HEK293 (cell line): Measurements from ENCODE around the gene TCF7.

Source experiments
- GLIS2 ChIP-seq: fragments of 450-650 bp; formaldehyde crosslinking; IDR thresholded peaks from 2 replicates; pipeline ENCODE4 v1.5.1; 2016; ENCODE audit warnings: missing biosample characterization, missing genetic modification characterization
- REPIN1 ChIP-seq: fragments of 450-650 bp; formaldehyde crosslinking; IDR thresholded peaks from 2 replicates; pipeline ENCODE4 v1.5.1; 2017; ENCODE audit warnings: missing biosample characterization, missing genetic modification characterization, low read depth
- SETDB1 ChIP-seq: IDR thresholded peaks from one replicate; pipeline ENCODE4 v1.6.1; 2017; ENCODE audit warnings: mild to moderate bottlenecking, low read length, moderate library complexity, mixed read lengths; ENCODE audit not compliant: insufficient read length
- WT1 ChIP-seq: fragments of 450-650 bp; formaldehyde crosslinking; IDR thresholded peaks from 2 replicates; pipeline ENCODE4 v1.5.1; 2016; ENCODE audit warnings: missing biosample characterization, missing genetic modification characterization
- ZBTB20 ChIP-seq: fragments of 450-650 bp; formaldehyde crosslinking; IDR thresholded peaks from 2 replicates; pipeline ENCODE4 v1.5.1; 2016; ENCODE audit warnings: missing biosample characterization, missing genetic modification characterization
- ZBTB7A ChIP-seq: fragments of 450-650 bp; formaldehyde crosslinking; IDR thresholded peaks from 2 replicates; pipeline ENCODE4 v1.5.1; 2016; ENCODE audit warnings: low read depth, missing biosample characterization, missing genetic modification characterization
- ZEB2 ChIP-seq: fragments of 450-650 bp; formaldehyde crosslinking; IDR thresholded peaks from 2 replicates; pipeline ENCODE4 v1.5.1; 2016; ENCODE audit warnings: missing biosample characterization, missing genetic modification characterization
- ZIC2 ChIP-seq: fragments of 450-650 bp; formaldehyde crosslinking; IDR thresholded peaks from 2 replicates; pipeline ENCODE4 v1.5.1; 2016; ENCODE audit warnings: missing biosample characterization, missing genetic modification characterization
- ZNF121 ChIP-seq: fragments of 450-650 bp; formaldehyde crosslinking; IDR thresholded peaks from 2 replicates; pipeline ENCODE4 v1.5.1; 2016; ENCODE audit warnings: missing biosample characterization, missing genetic modification characterization
- ZNF132 ChIP-seq: fragments of 450-650 bp; formaldehyde crosslinking; IDR thresholded peaks from 2 replicates; pipeline ENCODE4 v1.5.1; 2017; ENCODE audit warnings: missing biosample characterization, missing genetic modification characterization, borderline replicate concordance
- ZNF148 ChIP-seq: fragments of 450-650 bp; formaldehyde crosslinking; IDR thresholded peaks from 2 replicates; pipeline ENCODE4 v1.5.0; 2017; ENCODE audit warnings: missing biosample characterization, missing genetic modification characterization, borderline replicate concordance
- ZNF157 ChIP-seq: fragments of 450-650 bp; formaldehyde crosslinking; IDR thresholded peaks from 2 replicates; pipeline ENCODE4 v1.5.1; 2016; ENCODE audit warnings: missing biosample characterization, missing genetic modification characterization
- ZNF184 ChIP-seq: fragments of 450-650 bp; IDR thresholded peaks from 2 replicates; pipeline ENCODE4 v1.5.1; 2018; ENCODE audit warnings: missing biosample characterization, mild to moderate bottlenecking, missing genetic modification characterization
- ZNF221 ChIP-seq: fragments of 450-650 bp; formaldehyde crosslinking; IDR thresholded peaks from 2 replicates; pipeline ENCODE4 v1.5.1; 2017; ENCODE audit warnings: missing biosample characterization, missing genetic modification characterization, borderline replicate concordance
- ZNF239 ChIP-seq: fragments of 450-650 bp; formaldehyde crosslinking; IDR thresholded peaks from 2 replicates; pipeline ENCODE4 v1.5.1; 2016; ENCODE audit warnings: missing biosample characterization, missing genetic modification characterization
- ZNF335 ChIP-seq: fragments of 450-650 bp; formaldehyde crosslinking; conservative IDR thresholded peaks from 2 replicates; pipeline ENCODE4 v1.5.1; 2016; ENCODE audit warnings: missing biosample characterization, missing genetic modification characterization
- ZNF350 ChIP-seq: fragments of 450-650 bp; formaldehyde crosslinking; IDR thresholded peaks from 2 replicates; pipeline ENCODE4 v1.5.0; 2017; ENCODE audit warnings: missing biosample characterization, mild to moderate bottlenecking, missing genetic modification characterization
- ZNF354C ChIP-seq: fragments of 450-650 bp; formaldehyde crosslinking; IDR thresholded peaks from 2 replicates; pipeline ENCODE4 v1.5.1; 2016; ENCODE audit warnings: missing biosample characterization, missing genetic modification characterization, low read depth, borderline replicate concordance
- ZNF391 ChIP-seq: fragments of 450-650 bp; formaldehyde crosslinking; IDR thresholded peaks from 2 replicates; pipeline ENCODE4 v1.5.1; 2016; ENCODE audit warnings: low read depth, missing biosample characterization, missing genetic modification characterization, borderline replicate concordance
- ZNF423 ChIP-seq: fragments of 450-650 bp; formaldehyde crosslinking; IDR thresholded peaks from 2 replicates; pipeline ENCODE4 v1.5.1; 2016; ENCODE audit warnings: missing biosample characterization, missing genetic modification characterization
- ZNF629 ChIP-seq: fragments of 450-650 bp; formaldehyde crosslinking; IDR thresholded peaks from 2 replicates; pipeline ENCODE4 v1.5.1; 2017; ENCODE audit warnings: missing biosample characterization, missing genetic modification characterization
- ZNF677 ChIP-seq: fragments of 450-650 bp; IDR thresholded peaks from 2 replicates; pipeline ENCODE4 v1.5.0; 2018; ENCODE audit warnings: missing biosample characterization, mild to moderate bottlenecking, missing genetic modification characterization, moderate library complexity
- ZNF692 ChIP-seq: fragments of 450-650 bp; formaldehyde crosslinking; IDR thresholded peaks from 2 replicates; pipeline ENCODE4 v1.5.1; 2016; ENCODE audit warnings: missing biosample characterization, missing genetic modification characterization
- ZXDB ChIP-seq: fragments of 450-650 bp; formaldehyde crosslinking; IDR thresholded peaks from 2 replicates; pipeline ENCODE4 v1.5.1; 2016; ENCODE audit warnings: missing biosample characterization, missing genetic modification characterization
- TF ChIP-seq, protein P1 (sequence below): fragments of 450-650 bp; formaldehyde crosslinking; IDR thresholded peaks from 2 replicates; pipeline ENCODE4 v1.5.1; 2016; ENCODE audit warnings: missing biosample characterization, missing genetic modification characterization, borderline replicate concordance
- TF ChIP-seq, protein P2 (sequence below): fragments of 450-650 bp; formaldehyde crosslinking; IDR thresholded peaks from 2 replicates; pipeline ENCODE4 v1.5.1; 2016; ENCODE audit warnings: missing biosample characterization, missing genetic modification characterization
- TF ChIP-seq, protein P3 (sequence below): fragments of 450-650 bp; formaldehyde crosslinking; IDR thresholded peaks from 2 replicates; pipeline ENCODE4 v1.5.1; 2016; ENCODE audit warnings: missing biosample characterization, missing genetic modification characterization

The TCF7 gene

GRCh38 chr5:134174841-134175839 is 60.7 kb downstream of the TCF7 start (continued):
- no peak for TF ChIP-seq ZNF221 (tag by site-specific recombination)
- TF ChIP-seq ZBTB7A (tag by site-specific recombination), result no peak
- TF ChIP-seq, protein P1, sequence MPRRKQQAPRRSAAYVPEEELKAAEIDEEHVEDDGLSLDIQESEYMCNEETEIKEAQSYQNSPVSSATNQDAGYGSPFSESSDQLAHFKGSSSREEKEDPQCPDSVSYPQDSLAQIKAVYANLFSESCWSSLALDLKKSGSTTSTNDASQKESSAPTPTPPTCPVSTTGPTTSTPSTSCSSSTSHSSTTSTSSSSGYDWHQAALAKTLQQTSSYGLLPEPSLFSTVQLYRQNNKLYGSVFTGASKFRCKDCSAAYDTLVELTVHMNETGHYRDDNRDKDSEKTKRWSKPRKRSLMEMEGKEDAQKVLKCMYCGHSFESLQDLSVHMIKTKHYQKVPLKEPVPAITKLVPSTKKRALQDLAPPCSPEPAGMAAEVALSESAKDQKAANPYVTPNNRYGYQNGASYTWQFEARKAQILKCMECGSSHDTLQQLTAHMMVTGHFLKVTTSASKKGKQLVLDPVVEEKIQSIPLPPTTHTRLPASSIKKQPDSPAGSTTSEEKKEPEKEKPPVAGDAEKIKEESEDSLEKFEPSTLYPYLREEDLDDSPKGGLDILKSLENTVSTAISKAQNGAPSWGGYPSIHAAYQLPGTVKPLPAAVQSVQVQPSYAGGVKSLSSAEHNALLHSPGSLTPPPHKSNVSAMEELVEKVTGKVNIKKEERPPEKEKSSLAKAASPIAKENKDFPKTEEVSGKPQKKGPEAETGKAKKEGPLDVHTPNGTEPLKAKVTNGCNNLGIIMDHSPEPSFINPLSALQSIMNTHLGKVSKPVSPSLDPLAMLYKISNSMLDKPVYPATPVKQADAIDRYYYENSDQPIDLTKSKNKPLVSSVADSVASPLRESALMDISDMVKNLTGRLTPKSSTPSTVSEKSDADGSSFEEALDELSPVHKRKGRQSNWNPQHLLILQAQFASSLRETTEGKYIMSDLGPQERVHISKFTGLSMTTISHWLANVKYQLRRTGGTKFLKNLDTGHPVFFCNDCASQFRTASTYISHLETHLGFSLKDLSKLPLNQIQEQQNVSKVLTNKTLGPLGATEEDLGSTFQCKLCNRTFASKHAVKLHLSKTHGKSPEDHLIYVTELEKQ (tag by site-specific recombination), result no peak
- TF ChIP-seq ZNF423 (tag by site-specific recombination), result no peak
- 0 out of 2 replicates have a peak, but pooled peaks have one; percentile 32 for TF ChIP-seq ZNF335 (tag by site-specific recombination)
- TF ChIP-seq ZIC2 (tag by site-specific recombination), result no peak
- no peak for TF ChIP-seq ZNF391 (tag by site-specific recombination)
- no peak for TF ChIP-seq ZNF677 (tag by site-specific recombination)
- no peak for TF ChIP-seq ZNF184
- TF ChIP-seq ZNF692, result peak; percentile 26; the same call in 1 of the 2 replicates
- TF ChIP-seq ZBTB20 (tag by site-specific recombination), result no peak
- no peak for TF ChIP-seq GLIS2 (tag by site-specific recombination)
- no peak for TF ChIP-seq ZNF121 (tag by site-specific recombination)
- TF ChIP-seq ZEB2 (tag by site-specific recombination), result 0 out of 2 replicates have a peak, but pooled peaks have one; percentile 16
- TF ChIP-seq ZNF157 (tag by site-specific recombination), result no peak
- TF ChIP-seq ZNF629 (tag by site-specific recombination), result no peak
- peak; percentile 39; the same call in 1 of the 2 replicates for TF ChIP-seq WT1 (tag by site-specific recombination)
- TF ChIP-seq ZNF354C (tag by site-specific recombination), result no peak
- no peak for TF ChIP-seq ZNF350 (tag by site-specific recombination)
- TF ChIP-seq, protein P2, sequence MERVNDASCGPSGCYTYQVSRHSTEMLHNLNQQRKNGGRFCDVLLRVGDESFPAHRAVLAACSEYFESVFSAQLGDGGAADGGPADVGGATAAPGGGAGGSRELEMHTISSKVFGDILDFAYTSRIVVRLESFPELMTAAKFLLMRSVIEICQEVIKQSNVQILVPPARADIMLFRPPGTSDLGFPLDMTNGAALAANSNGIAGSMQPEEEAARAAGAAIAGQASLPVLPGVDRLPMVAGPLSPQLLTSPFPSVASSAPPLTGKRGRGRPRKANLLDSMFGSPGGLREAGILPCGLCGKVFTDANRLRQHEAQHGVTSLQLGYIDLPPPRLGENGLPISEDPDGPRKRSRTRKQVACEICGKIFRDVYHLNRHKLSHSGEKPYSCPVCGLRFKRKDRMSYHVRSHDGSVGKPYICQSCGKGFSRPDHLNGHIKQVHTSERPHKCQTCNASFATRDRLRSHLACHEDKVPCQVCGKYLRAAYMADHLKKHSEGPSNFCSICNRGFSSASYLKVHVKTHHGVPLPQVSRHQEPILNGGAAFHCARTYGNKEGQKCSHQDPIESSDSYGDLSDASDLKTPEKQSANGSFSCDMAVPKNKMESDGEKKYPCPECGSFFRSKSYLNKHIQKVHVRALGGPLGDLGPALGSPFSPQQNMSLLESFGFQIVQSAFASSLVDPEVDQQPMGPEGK (tag by site-specific recombination), result no peak
- no peak for TF ChIP-seq REPIN1 (tag by site-specific recombination)
- TF ChIP-seq ZNF148 (tag by site-specific recombination), result no peak
- TF ChIP-seq, protein P3, sequence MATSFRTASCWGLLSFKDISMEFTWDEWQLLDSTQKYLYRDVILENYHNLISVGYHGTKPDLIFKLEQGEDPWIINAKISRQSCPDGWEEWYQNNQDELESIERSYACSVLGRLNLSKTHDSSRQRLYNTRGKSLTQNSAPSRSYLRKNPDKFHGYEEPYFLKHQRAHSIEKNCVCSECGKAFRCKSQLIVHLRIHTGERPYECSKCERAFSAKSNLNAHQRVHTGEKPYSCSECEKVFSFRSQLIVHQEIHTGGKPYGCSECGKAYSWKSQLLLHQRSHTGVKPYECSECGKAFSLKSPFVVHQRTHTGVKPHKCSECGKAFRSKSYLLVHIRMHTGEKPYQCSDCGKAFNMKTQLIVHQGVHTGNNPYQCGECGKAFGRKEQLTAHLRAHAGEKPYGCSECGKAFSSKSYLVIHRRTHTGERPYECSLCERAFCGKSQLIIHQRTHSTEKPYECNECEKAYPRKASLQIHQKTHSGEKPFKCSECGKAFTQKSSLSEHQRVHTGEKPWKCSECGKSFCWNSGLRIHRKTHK (tag by site-specific recombination), result no peak
- TF ChIP-seq ZNF239 (tag by site-specific recombination), result no peak
- no peak for TF ChIP-seq ZNF132
- TF ChIP-seq ZXDB, result peak; percentile 33; the same call in 1 of the 2 replicates
- no peak for TF ChIP-seq SETDB1
